Measurements from ENCODE around the gene CYP24A1. TPM values are rescaled to one million over a fixed set of nuclear protein-coding genes. Genes with fewer than 3 reads are reported as not detected.

The CYP24A1 gene
- total and polyA plus RNA-seq, 2 donors (not counting 1 experiment from before 2014, with no cell fraction given): not detected

GRCh38 chr20:54218470-54218869 is 44.7 kb upstream of the CYP24A1 start:
- Mint-ChIP-seq H3K27me3 (no peaks in the 10 kb centered on the region), H3K9me3 (ENCODE audit: insufficient read depth) (no peaks in the 10 kb centered on the region), H3K27ac (no peak overlapping the region), H3K4me3 (no peak overlapping the region), H3K4me1 (no peaks in the 10 kb centered on the region)
- intact Hi-C loops (cut with micrococcal nuclease): no loop called here
- TF ChIP-seq CTCF (IDR thresholded peaks at IDR 0.05) (no peak), EZH2 (IDR thresholded peaks at IDR 0.05; ENCODE audit: borderline replicate concordance, insufficient read depth, low read depth, low read length, poor library complexity, severe bottlenecking) (no peak)
- H3K27ac ChIP-seq (ENCODE audit: low read length in 2 of 2): no peak overlapping the region
- no peak overlapping the region for H3K4me3 ChIP-seq (ENCODE audit: control extremely low read depth in 1 of 5, extremely low read depth in 1 of 5, insufficient read depth in 1 of 5, low read depth in 2 of 5, low read length in 4 of 5)
- H4K20me1 ChIP-seq (ENCODE audit: control insufficient read depth, insufficient read depth, low read length, poor library complexity, severe bottlenecking): peaks cover 8% of the 10 kb centered on the region
- H3K79me2 ChIP-seq (ENCODE audit: control insufficient read depth, insufficient read depth, low read length): no peaks in the 10 kb centered on the region
- no peaks in the 10 kb centered on the region for H3K9me3 ChIP-seq (ENCODE audit: control extremely low read depth in 1 of 3, control insufficient read depth in 2 of 3, insufficient read depth in 1 of 3, low read length in 2 of 3)
- POLR2A ChIA-PET: no interaction called here
- ATAC-seq (ENCODE audit: low read depth): no peak
- H3K27me3 ChIP-seq (replicated peaks in 1 of 4; ENCODE audit: control extremely low read depth in 1 of 4, control insufficient read depth in 3 of 4, insufficient read depth in 4 of 4, low read length in 3 of 4): no peaks in the 10 kb centered on the region
- CTCF ChIA-PET: interaction anchor here (0.7 to 2.3 kb wide), 2 partner anchors 10 to 428 kb away, joined by 3 to 9 read pairs; partner anchors contain the start of gene PFDN4
- H3K9ac ChIP-seq (ENCODE audit: low read length): no peak overlapping the region
- DNase-seq: no peak
- peaks cover 0 to 19% of the 10 kb centered on the region in 2 experiments for H3K36me3 ChIP-seq (replicated peaks in 1 of 2; ENCODE audit: control extremely low read depth in 1 of 2, control insufficient read depth in 1 of 2, extremely low read depth in 1 of 2, insufficient read depth in 2 of 2, low read length in 1 of 2)
- no peaks in the 10 kb centered on the region for H3K4me1 ChIP-seq (ENCODE audit: control insufficient read depth in 2 of 2, insufficient read depth in 2 of 2, low read length in 2 of 2)
- no peak overlapping the region for H2AFZ ChIP-seq (ENCODE audit: insufficient read depth, low read depth, low read length, poor library complexity, severe bottlenecking)
- H3K4me2 ChIP-seq (replicated peaks; ENCODE audit: low read depth, low read length, poor library complexity, severe bottlenecking): no peak overlapping the region

- H3K79me2 ChIP-seq (ENCODE audit: control insufficient read depth, insufficient read depth, low read length): peaks cover 1% of the 10 kb centered on the region
- H3K27ac ChIP-seq (ENCODE audit: low read length in 2 of 2): no peak overlapping the region
- peaks cover 0 to 19% of the 10 kb centered on the region in 2 experiments for H3K36me3 ChIP-seq (replicated peaks in 1 of 2; ENCODE audit: control extremely low read depth in 1 of 2, control insufficient read depth in 1 of 2, extremely low read depth in 1 of 2, insufficient read depth in 2 of 2, low read length in 1 of 2)
- H3K9ac ChIP-seq (ENCODE audit: low read length): no peak overlapping the region
- H3K27me3 Mint-ChIP-seq: no peaks in the 10 kb centered on the region
- no peak overlapping the region for H3K4me3 Mint-ChIP-seq
- no peaks in the 10 kb centered on the region for H3K9me3 Mint-ChIP-seq (ENCODE audit: insufficient read depth)
- H3K4me1 Mint-ChIP-seq: peaks cover 2% of the 10 kb centered on the region
- H3K9me3 ChIP-seq (ENCODE audit: control extremely low read depth in 1 of 3, control insufficient read depth in 2 of 3, insufficient read depth in 1 of 3, low read length in 2 of 3): no peaks in the 10 kb centered on the region
- peaks cover 9% of the 10 kb centered on the region for H4K20me1 ChIP-seq (ENCODE audit: control insufficient read depth, insufficient read depth, low read length, poor library complexity, severe bottlenecking)
- WGBS (ENCODE audit: insufficient coverage): 98% methylated on average over 6 of the region's 7 CpGs
- ChIA-PET CTCF (no interaction called here), POLR2A (no interaction called here)
- no peaks in the 10 kb centered on the region for H3K4me1 ChIP-seq (ENCODE audit: control insufficient read depth in 2 of 2, insufficient read depth in 2 of 2, low read length in 2 of 2)
- intact Hi-C loops (cut with micrococcal nuclease): no loop called here
- H2AFZ ChIP-seq (ENCODE audit: insufficient read depth, low read depth, low read length, poor library complexity, severe bottlenecking): no peak overlapping the region
- DNase-seq: no peak
- ATAC-seq (ENCODE audit: low read depth): no peak
- TF ChIP-seq EZH2 (IDR thresholded peaks at IDR 0.05; ENCODE audit: borderline replicate concordance, insufficient read depth, low read depth, low read length, poor library complexity, severe bottlenecking) (no peak), CTCF (IDR thresholded peaks at IDR 0.05) (no peak)
- H3K4me3 ChIP-seq (ENCODE audit: control extremely low read depth in 1 of 5, extremely low read depth in 1 of 5, insufficient read depth in 1 of 5, low read depth in 2 of 5, low read length in 4 of 5): no peak overlapping the region
- no peak overlapping the region for H3K27ac Mint-ChIP-seq
- H3K27me3 ChIP-seq (replicated peaks in 1 of 4; ENCODE audit: control extremely low read depth in 1 of 4, control insufficient read depth in 3 of 4, insufficient read depth in 4 of 4, low read length in 3 of 4): no peaks in the 10 kb centered on the region
- no peak overlapping the region for H3K4me2 ChIP-seq (replicated peaks; ENCODE audit: low read depth, low read length, poor library complexity, severe bottlenecking)
Observed at GRCh38 chr20:54217762-54218161, 44.0 kb upstream of the CYP24A1 start.

Measured in B cell (primary cell).